ENCODE measurements around the gene SUMO2.
"Not testable (repeated sequence)": the region's sequence is repeated elsewhere in the genome, so short reads cannot be mapped to it uniquely, and the experiment has no call there.

The SUMO2 gene

GRCh38 chr17:75181608-75182318 lies 996 bp downstream of the SUMO2 start:
- DNase-seq, result no peak

GRCh38 chr17:75181110-75181509 lies 1.6 kb downstream of the SUMO2 start:
- DNase-seq, result no peak

- DNase-seq, result no peak
Observed at GRCh38 chr17:75178453-75178852, 4.3 kb downstream of the SUMO2 start.

GRCh38 chr17:75176625-75177024 lies 6.1 kb downstream of the SUMO2 start:
- DNase-seq, result no peak

- DNase-seq, result no peak
Observed at GRCh38 chr17:75174996-75175395, 7.8 kb downstream of the SUMO2 start.

GRCh38 chr17:75173526-75173925 lies 9.2 kb downstream of the SUMO2 start:
- no peak for DNase-seq

GRCh38 chr17:75168998-75169397 lies 13.8 kb downstream of the SUMO2 start:
- DNase-seq, result no peak

GRCh38 chr17:75164606-75165005 lies 18.2 kb downstream of the SUMO2 start:
- DNase-seq, result not testable (repeated sequence)

GRCh38 chr17:75163074-75163473 lies 19.7 kb downstream of the SUMO2 start:
- DNase-seq, result no peak

- DNase-seq, result no peak
Observed at GRCh38 chr17:75160211-75160610, 22.5 kb downstream of the SUMO2 start.

GRCh38 chr17:75159196-75160031 lies 23.3 kb downstream of the SUMO2 start:
- DNase-seq, result no peak

- not testable (repeated sequence) for DNase-seq
Observed at GRCh38 chr17:75158480-75158879, 24.3 kb downstream of the SUMO2 start.

GRCh38 chr17:75155191-75155601 lies 27.6 kb downstream of the SUMO2 start:
- DNase-seq, result no peak

GRCh38 chr17:75154195-75155106 lies 28.3 kb downstream of the SUMO2 start, which contains the start of gene JPT1:
Gene JPT1, minus strand, starts transcription at chr17:75154512. Its CDS starts 115 bp downstream, at chr17:75154397.
- DNase-seq, result peak; percentile 99

GRCh38 chr17:75153780-75154194 lies 29.0 kb downstream of the SUMO2 start:
- DNase-seq, result peak; percentile 6

GRCh38 chr17:75152922-75153779 lies 29.6 kb downstream of the SUMO2 start:
- DNase-seq, result peak; percentile 20

- no peak for DNase-seq
Observed at GRCh38 chr17:75152523-75152921, 30.2 kb downstream of the SUMO2 start.

GRCh38 chr17:75151930-75152329 lies 30.8 kb downstream of the SUMO2 start:
- peak; percentile 10 for DNase-seq

- no peak for DNase-seq
Observed at GRCh38 chr17:75147878-75148546, 34.7 kb downstream of the SUMO2 start.

- no peak for DNase-seq
Observed at GRCh38 chr17:75146592-75146991, 36.2 kb downstream of the SUMO2 start.

GRCh38 chr17:75144816-75145512 lies 37.8 kb downstream of the SUMO2 start:
- no peak for DNase-seq

Data from fibroblast of upper back skin (primary cell).